ENCODE results near the gene NLRC5.

DNA sequence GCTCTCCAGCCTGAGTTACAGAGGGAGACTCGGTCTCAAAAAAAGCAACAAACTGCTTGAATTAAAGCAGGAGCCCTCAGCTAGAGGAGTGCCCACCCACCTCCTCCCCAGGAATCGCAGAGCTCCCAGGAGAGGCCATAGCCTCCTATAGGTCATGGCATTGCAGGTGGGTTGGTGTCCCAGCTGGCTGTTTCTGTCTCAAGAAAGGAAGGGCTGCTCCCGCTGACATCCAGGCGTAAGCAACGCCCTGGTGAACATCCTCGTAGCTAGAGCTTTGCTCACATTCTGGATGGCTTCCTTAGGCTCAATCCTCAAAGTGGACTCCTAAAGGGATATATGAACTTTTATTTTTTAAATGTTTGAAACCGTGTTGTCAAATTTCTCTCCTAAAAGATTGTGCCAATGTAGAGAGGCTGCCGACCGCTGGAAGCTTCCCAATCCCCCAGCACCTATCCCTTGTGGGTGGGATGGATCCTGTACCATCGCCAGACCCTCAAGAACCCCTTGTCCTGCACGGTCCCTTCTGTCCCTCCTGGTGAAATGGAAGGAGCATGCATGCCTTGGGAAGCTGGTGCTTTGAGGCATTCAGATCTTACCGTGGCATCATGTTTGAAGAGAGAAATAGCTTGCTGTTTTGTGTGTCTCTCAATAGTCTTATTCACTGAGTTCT is 5.9 kb downstream of the NLRC5 start:
- TF ChIP-seq CTCF (IDR thresholded peaks at IDR 0.05; ENCODE audit: insufficient read depth, low read depth, low read length): no peak
- no peak for TF ChIP-seq EZH2 (IDR thresholded peaks at IDR 0.05; ENCODE audit: insufficient read depth, low read length)
